Measurements from ENCODE around the gene NCR2.

The NCR2 gene

GRCh38 chr6:41352396-41352795 is 17.0 kb downstream of the NCR2 start:
- no peak for TF ChIP-seq REST (IDR thresholded peaks at IDR 0.05; ENCODE audit: low read depth)
- TF ChIP-seq EP300 (IDR thresholded peaks at IDR 0.05; ENCODE audit: borderline replicate concordance) = no peak
- TF ChIP-seq MAX (IDR thresholded peaks at IDR 0.05) = no peak
- TF ChIP-seq ZBTB7A (IDR thresholded peaks at IDR 0.05; ENCODE audit: low read depth) = no peak
- TF ChIP-seq FOXM1 (IDR thresholded peaks at IDR 0.05; ENCODE audit: borderline replicate concordance, low read depth) = no peak
- TF ChIP-seq TAF1 (IDR thresholded peaks at IDR 0.05; ENCODE audit: low read depth) = no peak
- no peak for TF ChIP-seq EGR1 (IDR thresholded peaks at IDR 0.05)
- no peak for TF ChIP-seq TEAD4 (IDR thresholded peaks at IDR 0.05)
- TF ChIP-seq TCF12 (IDR thresholded peaks at IDR 0.05; ENCODE audit: low read depth) = no peak
- no peak for TF ChIP-seq CEBPB (IDR thresholded peaks at IDR 0.05)
- TF ChIP-seq YY1 (IDR thresholded peaks at IDR 0.05; ENCODE audit: low read depth) = no peak
- TF ChIP-seq RAD21 (IDR thresholded peaks at IDR 0.05; ENCODE audit: low read depth) = no peak
- TF ChIP-seq NFIC (IDR thresholded peaks at IDR 0.05) = no peak
- no peak for TF ChIP-seq CREB1 (IDR thresholded peaks at IDR 0.05; ENCODE audit: low read depth)
- TF ChIP-seq, protein P1, sequence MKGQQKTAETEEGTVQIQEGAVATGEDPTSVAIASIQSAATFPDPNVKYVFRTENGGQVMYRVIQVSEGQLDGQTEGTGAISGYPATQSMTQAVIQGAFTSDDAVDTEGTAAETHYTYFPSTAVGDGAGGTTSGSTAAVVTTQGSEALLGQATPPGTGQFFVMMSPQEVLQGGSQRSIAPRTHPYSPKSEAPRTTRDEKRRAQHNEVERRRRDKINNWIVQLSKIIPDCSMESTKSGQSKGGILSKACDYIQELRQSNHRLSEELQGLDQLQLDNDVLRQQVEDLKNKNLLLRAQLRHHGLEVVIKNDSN (IDR thresholded peaks at IDR 0.05) = no peak

- TF ChIP-seq TAF1 (IDR thresholded peaks at IDR 0.05; ENCODE audit: low read depth) = no peak
- no peak for TF ChIP-seq YY1 (IDR thresholded peaks at IDR 0.05; ENCODE audit: low read depth)
- TF ChIP-seq ZBTB7A (IDR thresholded peaks at IDR 0.05; ENCODE audit: low read depth) = no peak
- TF ChIP-seq EGR1 (IDR thresholded peaks at IDR 0.05) = no peak
- no peak for TF ChIP-seq MAX (IDR thresholded peaks at IDR 0.05)
- TF ChIP-seq, protein P1 (IDR thresholded peaks at IDR 0.05) = no peak
- no peak for TF ChIP-seq RAD21 (IDR thresholded peaks at IDR 0.05; ENCODE audit: low read depth)
- TF ChIP-seq CEBPB (IDR thresholded peaks at IDR 0.05) = no peak
- no peak for TF ChIP-seq NFIC (IDR thresholded peaks at IDR 0.05)
- no peak for TF ChIP-seq TCF12 (IDR thresholded peaks at IDR 0.05; ENCODE audit: low read depth)
These were observed 17.5 kb downstream of the NCR2 start for GRCh38 chr6:41352907-41353306.

DNA sequence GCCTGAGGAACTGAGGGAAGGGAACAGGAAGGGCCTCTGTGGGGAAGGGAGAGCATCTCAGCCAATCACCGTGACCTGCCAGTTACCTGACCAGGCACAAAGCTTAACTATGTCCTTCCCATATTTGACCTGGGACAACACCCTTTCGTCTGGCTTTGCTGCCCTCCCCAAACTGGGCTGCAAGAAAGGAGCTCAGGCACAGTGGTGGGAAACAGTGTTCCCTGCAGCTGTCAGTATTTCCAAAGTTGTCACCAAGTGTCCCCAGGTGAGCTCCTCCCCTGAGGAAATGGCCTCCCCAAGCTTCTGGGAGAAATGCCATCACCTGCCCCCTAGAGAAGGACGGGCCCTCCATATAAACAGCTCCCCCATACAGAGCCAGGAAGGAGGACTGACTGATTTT is 17.9 kb downstream of the NCR2 start:
- TF ChIP-seq TAF1 (IDR thresholded peaks at IDR 0.05; ENCODE audit: low read depth) = no peak
- no peak for TF ChIP-seq ZBTB7A (IDR thresholded peaks at IDR 0.05; ENCODE audit: low read depth)
- TF ChIP-seq NFIC (IDR thresholded peaks at IDR 0.05) = no peak
- TF ChIP-seq FOXM1 (IDR thresholded peaks at IDR 0.05; ENCODE audit: borderline replicate concordance, low read depth) = no peak
- TF ChIP-seq, protein P1 (IDR thresholded peaks at IDR 0.05) = no peak
- TF ChIP-seq REST (IDR thresholded peaks at IDR 0.05; ENCODE audit: low read depth) = no peak
- no peak for TF ChIP-seq RAD21 (IDR thresholded peaks at IDR 0.05; ENCODE audit: low read depth)
- no peak for TF ChIP-seq TCF12 (IDR thresholded peaks at IDR 0.05; ENCODE audit: low read depth)

DNA sequence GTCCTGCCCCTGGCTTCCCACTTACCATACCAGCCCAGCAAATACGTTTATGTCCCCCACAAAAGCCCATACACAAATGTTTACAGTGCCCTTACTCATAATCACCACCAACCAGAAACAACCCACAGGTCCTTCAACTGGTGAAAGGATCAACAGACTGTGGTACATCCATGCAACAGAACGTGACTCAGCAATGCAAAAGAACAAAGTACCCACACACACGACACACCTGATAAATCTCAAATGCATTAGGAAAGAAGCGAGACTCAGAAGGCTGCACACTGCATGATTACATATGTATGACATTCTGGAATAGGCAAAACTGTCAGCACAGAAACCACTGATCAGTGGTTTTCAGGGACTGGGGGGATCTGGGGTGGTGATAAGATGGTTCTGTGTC is 20.5 kb downstream of the NCR2 start:
- TF ChIP-seq CEBPB (IDR thresholded peaks at IDR 0.05) = no peak
- no peak for TF ChIP-seq TEAD4 (IDR thresholded peaks at IDR 0.05)
- no peak for TF ChIP-seq CREB1 (IDR thresholded peaks at IDR 0.05; ENCODE audit: low read depth)
- TF ChIP-seq TCF12 (IDR thresholded peaks at IDR 0.05; ENCODE audit: low read depth) = no peak
- no peak for TF ChIP-seq REST (IDR thresholded peaks at IDR 0.05; ENCODE audit: low read depth)
- TF ChIP-seq FOXM1 (IDR thresholded peaks at IDR 0.05; ENCODE audit: borderline replicate concordance, low read depth) = no peak
- TF ChIP-seq NFIC (IDR thresholded peaks at IDR 0.05) = no peak
- TF ChIP-seq TAF1 (IDR thresholded peaks at IDR 0.05; ENCODE audit: low read depth) = no peak
- no peak for TF ChIP-seq YY1 (IDR thresholded peaks at IDR 0.05; ENCODE audit: low read depth)
- no peak for TF ChIP-seq RAD21 (IDR thresholded peaks at IDR 0.05; ENCODE audit: low read depth)
- no peak for TF ChIP-seq EP300 (IDR thresholded peaks at IDR 0.05; ENCODE audit: borderline replicate concordance)
- TF ChIP-seq, protein P1 (IDR thresholded peaks at IDR 0.05) = no peak
- no peak for TF ChIP-seq ZBTB7A (IDR thresholded peaks at IDR 0.05; ENCODE audit: low read depth)
- no peak for TF ChIP-seq EGR1 (IDR thresholded peaks at IDR 0.05)
- no peak for TF ChIP-seq MAX (IDR thresholded peaks at IDR 0.05)

Measured in Ishikawa (cell line).